GM19328 (cell line): Measurements from ENCODE around the gene COG7.
"Not testable (repeated sequence)": the region's sequence is repeated elsewhere in the genome, so short reads cannot be mapped to it uniquely, and the experiment has no call there.

Source experiments
- ATAC-seq: cut with Tn5 transposase; IDR thresholded peaks from one replicate; pipeline ENCODE4 v1.9.1; 2021; ENCODE audit warnings: mild to moderate bottlenecking, moderate library complexity; ENCODE audit not compliant: unreplicated experiment

COG7 gene

DNA sequence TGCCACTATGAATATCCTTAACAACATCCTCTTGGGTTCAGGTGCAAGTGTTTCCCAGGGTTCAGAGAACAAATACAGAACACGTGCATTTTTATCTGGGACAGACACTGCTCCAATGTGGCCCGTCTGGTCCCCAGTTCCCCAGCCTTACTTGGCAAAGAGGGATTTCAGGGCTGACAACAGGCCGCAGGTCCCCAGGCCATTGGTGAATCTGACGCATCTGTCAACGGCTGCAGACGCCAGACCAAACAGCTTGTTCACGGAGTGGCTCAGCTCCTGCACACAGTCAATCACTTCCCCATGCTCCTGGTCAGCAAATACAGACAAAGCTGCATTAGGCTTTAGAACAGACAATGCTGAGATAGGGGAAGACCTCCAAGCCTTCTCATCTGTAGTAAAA, 36.2 kb downstream of the COG7 start:
- no peak for ATAC-seq

GRCh38 chr16:23414731-23415130, 38.3 kb downstream of the COG7 start:
- no peak for ATAC-seq

GRCh38 chr16:23410176-23410575, 42.8 kb downstream of the COG7 start:
- ATAC-seq, result no peak

DNA sequence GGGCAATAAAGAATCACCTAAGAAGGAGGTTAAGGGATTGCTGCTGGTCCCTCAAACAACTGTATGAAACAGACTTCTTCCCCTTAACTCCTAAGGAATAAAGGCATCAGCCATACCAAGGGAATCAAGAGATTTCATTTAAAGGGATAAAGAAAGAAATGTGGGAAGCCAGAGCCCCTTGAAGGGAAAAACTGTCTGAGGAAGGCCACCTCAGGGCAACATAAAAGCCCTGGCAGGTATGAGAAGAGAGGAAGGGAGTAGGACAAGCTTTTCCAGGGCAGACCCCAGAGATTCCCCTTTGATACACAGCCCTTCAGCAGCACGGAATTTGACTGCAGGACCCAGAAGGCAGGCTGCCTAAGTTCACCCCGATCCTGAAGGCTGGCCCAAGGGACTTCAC, 43.5 kb downstream of the COG7 start:
- no peak for ATAC-seq

- ATAC-seq, result no peak
These were observed 44.1 kb downstream of the COG7 start for GRCh38 chr16:23408823-23409298.

- no peak for ATAC-seq
These were observed 44.7 kb downstream of the COG7 start for GRCh38 chr16:23408242-23408822.

DNA sequence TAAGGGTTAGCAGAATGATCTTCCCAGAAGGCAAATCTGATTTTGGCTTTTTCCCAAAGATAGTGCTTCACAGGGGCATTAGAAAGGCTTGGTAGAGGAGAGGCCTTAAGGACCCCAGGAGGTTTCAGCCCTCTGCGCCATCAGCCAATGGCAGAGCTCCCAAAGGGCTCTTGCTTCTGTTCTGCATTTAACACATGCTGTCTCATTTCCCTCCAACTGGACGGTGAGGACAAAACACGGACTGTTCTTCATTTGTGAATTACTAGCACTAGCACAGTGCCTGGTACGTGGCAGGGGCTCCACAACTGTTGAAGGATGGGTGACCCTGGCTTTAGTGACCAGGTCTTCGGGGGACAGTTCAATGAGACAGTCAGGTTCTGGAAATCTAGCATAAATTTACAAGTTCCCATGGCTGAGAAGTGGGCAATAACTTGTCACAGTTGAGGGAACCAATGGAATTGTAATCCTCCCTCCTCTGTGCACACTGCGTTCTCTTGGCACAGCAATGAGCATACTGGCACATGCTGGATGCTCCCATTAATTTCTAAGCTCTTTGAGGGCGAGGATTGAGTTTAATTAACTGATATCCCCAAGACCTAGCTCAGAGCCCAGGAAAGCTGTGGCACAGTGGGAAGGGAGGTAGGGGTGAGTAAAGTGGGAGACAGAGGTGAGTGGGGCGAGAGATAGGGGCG, 45.4 kb downstream of the COG7 start:
- no peak for ATAC-seq

- ATAC-seq, result no peak
These were observed 46.3 kb downstream of the COG7 start for GRCh38 chr16:23406546-23407240.

- no peak for ATAC-seq
These were observed 47.0 kb downstream of the COG7 start for GRCh38 chr16:23406024-23406423.

DNA sequence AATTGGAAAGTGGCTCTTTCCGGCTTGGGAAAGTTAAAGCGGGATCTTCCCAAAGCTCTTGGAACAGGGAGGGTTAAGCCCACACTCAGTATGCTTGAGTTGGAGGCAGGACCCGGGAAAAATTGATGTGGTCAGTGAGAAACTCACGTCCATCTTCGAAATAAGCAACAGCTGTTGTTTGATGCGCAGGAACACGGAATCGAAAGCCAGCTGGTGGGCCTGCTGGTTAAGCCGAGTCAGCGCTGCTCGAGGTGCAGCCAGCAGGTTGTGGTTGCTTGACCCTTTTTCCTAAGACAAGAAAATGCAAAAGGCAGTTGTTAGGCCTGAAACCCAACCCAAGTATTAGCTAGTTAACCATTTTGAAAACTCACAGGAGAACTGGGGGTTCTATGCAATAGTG, 49.4 kb downstream of the COG7 start:
- no peak for ATAC-seq

DNA sequence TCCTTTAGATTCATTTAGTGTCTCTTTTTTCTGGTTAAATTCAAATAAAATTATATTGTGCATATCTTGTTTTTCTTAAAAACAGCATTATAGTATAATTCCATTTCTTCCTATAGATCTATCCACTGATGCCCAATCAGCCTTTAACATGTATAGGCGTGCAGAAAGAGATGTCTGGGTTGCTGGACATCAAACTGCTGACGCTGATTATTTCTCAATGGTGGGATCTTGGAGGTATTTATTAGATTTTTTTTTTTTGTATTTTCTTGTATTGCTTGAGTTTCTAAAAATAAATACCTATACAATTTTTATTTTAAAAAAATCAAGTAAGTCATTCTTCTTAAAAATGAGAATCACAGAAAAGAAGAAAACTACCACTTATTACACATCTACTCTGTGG, 50.9 kb downstream of the COG7 start:
- ATAC-seq, result no peak

DNA sequence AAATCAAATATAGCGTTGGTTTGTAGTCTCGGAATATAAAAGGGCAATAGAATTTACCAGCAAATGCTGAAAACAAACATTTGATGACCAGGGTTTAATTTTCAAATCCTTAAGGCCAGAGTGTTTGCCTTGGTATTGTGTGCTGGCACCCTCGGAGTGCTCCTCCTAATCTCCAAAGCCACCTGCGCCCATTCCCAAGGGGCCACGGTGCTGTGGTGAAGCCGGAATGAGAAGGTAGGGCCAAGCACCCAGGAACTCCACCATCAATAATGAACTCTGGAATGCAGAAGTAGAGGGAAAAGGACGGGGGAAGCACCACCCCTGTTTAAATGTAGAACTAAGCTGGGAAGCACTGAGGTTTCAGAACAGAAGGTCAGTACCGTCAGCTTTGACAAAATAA, 51.9 kb downstream of the COG7 start:
- ATAC-seq, result no peak

GRCh38 chr16:23400447-23400846, 52.5 kb downstream of the COG7 start:
- not testable (repeated sequence) for ATAC-seq

DNA sequence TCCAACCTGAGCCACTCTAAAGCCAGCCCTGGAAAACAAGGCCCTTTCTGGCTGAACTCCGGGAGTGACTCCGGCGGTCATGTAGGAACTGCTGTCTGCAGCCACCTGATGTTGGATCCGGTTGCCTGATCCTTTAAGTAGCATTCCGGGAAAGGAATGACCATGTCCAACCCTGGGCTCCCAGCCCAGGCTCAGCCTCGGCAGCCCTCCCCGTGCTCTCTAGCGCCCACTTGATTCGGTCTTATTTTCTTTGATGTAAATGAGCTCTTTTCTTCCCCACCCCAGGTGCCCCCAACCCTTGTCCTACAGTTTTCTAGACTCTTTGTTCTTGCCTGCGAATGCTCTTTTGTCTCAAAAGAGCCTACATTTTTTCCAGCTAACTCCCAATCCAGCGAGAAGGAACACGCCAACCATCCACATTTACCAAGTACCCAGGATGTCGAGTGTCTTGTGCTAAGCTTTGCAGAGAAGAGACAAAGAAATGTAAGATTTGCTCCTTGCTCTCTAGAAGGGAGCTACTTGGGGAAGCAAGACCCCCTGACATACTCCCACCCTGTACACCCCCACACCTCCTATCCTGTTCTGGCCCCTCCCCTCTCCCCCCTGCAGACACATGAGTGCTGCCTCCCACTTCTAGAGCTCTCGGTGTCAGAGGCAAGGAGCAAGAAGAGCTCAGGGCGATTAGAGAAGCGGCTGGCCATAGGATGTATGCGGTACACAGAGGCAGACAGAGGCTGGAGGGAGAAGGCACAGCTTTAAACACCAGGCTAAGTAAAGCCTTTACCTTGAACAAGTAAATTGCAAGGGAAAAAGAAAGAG, 53.8 kb downstream of the COG7 start:
- no peak for ATAC-seq

GRCh38 chr16:23397464-23397863, 55.5 kb downstream of the COG7 start:
- ATAC-seq, result no peak

GRCh38 chr16:23395732-23396131, 57.3 kb downstream of the COG7 start:
- no peak for ATAC-seq

GRCh38 chr16:23394141-23394831, 58.7 kb downstream of the COG7 start:
- ATAC-seq, result no peak

- ATAC-seq, result no peak
These were observed 60.8 kb downstream of the COG7 start for GRCh38 chr16:23392223-23392600.

- no peak for ATAC-seq
These were observed 61.4 kb downstream of the COG7 start for GRCh38 chr16:23391381-23392222.

GRCh38 chr16:23389936-23390335, 63.1 kb downstream of the COG7 start:
- ATAC-seq, result not testable (repeated sequence)
